Endothelial cell of umbilical vein (primary cell): ENCODE data around the gene RPP40. TPM values are rescaled to one million over a fixed set of nuclear protein-coding genes. Genes with fewer than 3 reads are reported as not detected.

Experiments used
- BruUV-seq: library from RNA; stranded (reverse); fragments of 400-500 nt; replicated peaks from 2 replicates; lab custom pipeline; 2021; lab: Mats Ljungman, UMichigan
- CTCF ChIA-PET: fragments of 300-600, 350-600 bp; sonication (Branson Sonifier 250); formaldehyde crosslinking; loops from one replicate; lab custom pipeline; 2021; ENCODE audit warnings: antibody characterized with exemption, inconsistent platforms; lab: Charles Lee
- POLR2A ChIA-PET: fragments of 300-600, 350-600 bp; sonication (Branson Sonifier 250); formaldehyde crosslinking; loops from one replicate; lab custom pipeline; 2021; ENCODE audit warnings: antibody characterized with exemption, inconsistent platforms; lab: Charles Lee
- DNase-seq: peaks from one replicate; pipeline ENCODE4 v3.0.0-alpha.2; 2011; ENCODE audit warnings: low read depth, low spot score
- FAIRE-seq: peaks from 2 replicates; lab custom pipeline; 2011; peaks lifted over from hg19 to GRCh38; lab: Jason Lieb, UNC
- H2AFZ ChIP-seq: 2 replicates; pipeline ENCODE4 v1.6.0; 2012; ENCODE audit warnings: low read depth, low read length, control low read depth, inconsistent platforms
- H3K27ac ChIP-seq: 2 replicates; pipeline ENCODE4 v1.5.1; 2011; ENCODE audit warnings: low read depth, mild to moderate bottlenecking, control low read depth, low read length, moderate library complexity; ENCODE audit not compliant: insufficient read depth
- H3K27me3 ChIP-seq, 2 experiments: 2 replicates each; pipeline versions ENCODE4 v1.6.0 to v1.6.1; 2011; ENCODE audit warnings: low read length in 2 of 2, mixed read lengths in 1 of 2; ENCODE audit not compliant: control insufficient read depth in 2 of 2, insufficient read depth in 2 of 2
- H3K36me3 ChIP-seq, 2 experiments: 2 replicates in 1 of 2; 3 replicates in 1 of 2; pipeline ENCODE4 v1.5.1; 2011; ENCODE audit warnings: low read length in 2 of 2, mild to moderate bottlenecking in 1 of 2, moderate library complexity in 1 of 2; ENCODE audit not compliant: control insufficient read depth in 2 of 2, insufficient read depth in 2 of 2; ENCODE audit errors: extremely low read depth in 1 of 2
- H3K4me1 ChIP-seq: 3 replicates; pipeline ENCODE4 v1.5.1; 2011; ENCODE audit warnings: mild to moderate bottlenecking, low read length; ENCODE audit not compliant: control insufficient read depth, insufficient read depth; ENCODE audit errors: extremely low read depth
- H3K4me2 ChIP-seq: 2 replicates; pipeline ENCODE4 v1.6.1; 2011; ENCODE audit warnings: low read length, control low read depth, mixed read lengths; ENCODE audit not compliant: insufficient read depth
- H3K4me3 ChIP-seq, 3 experiments: fragments of 200-600 bp in 1 of 3; sonication (generic), shearing (Covaris generic) in 1 of 3; replicated peaks in 1 of 3; 2 replicates each; pipeline ENCODE4 v1.5.1; 2011 to 2016; ENCODE audit warnings: control low read depth in 3 of 3, low read length in 3 of 3, mild to moderate bottlenecking in 2 of 3, inconsistent platforms in 1 of 3, low read depth in 1 of 3, moderate library complexity in 1 of 3; ENCODE audit not compliant: insufficient read depth in 1 of 3
- H3K79me2 ChIP-seq: 2 replicates; pipeline ENCODE4 v1.6.0; 2012; ENCODE audit warnings: low read length, inconsistent platforms; ENCODE audit not compliant: control insufficient read depth, insufficient read depth
- H3K9ac ChIP-seq: replicated peaks from 2 replicates; pipeline ENCODE3; 2011; ENCODE audit warnings: low read length, control low read depth; ENCODE audit not compliant: insufficient read depth; ENCODE audit errors: extremely low read depth
- H3K9me1 ChIP-seq: replicated peaks from 3 replicates; pipeline ENCODE4 v1.6.0; 2011; ENCODE audit warnings: mild to moderate bottlenecking, low read length; ENCODE audit not compliant: control insufficient read depth, insufficient read depth; ENCODE audit errors: extremely low read depth
- H3K9me3 ChIP-seq: replicated peaks from 2 replicates; pipeline ENCODE4 v1.5.1; 2012; ENCODE audit warnings: low read length, inconsistent platforms; ENCODE audit not compliant: control insufficient read depth, insufficient read depth
- H4K20me1 ChIP-seq: replicated peaks from 2 replicates; pipeline ENCODE3; 2011; ENCODE audit warnings: mild to moderate bottlenecking, low read length; ENCODE audit not compliant: control insufficient read depth, insufficient read depth; ENCODE audit errors: extremely low read depth
- CTCF ChIP-seq, 2 donors: IDR thresholded peaks; 1 replicate in 1 of 2; 2 replicates in 1 of 2; pipeline ENCODE4 v1.5.1; 2011; ENCODE audit warnings: low read length in 2 of 2, mild to moderate bottlenecking in 2 of 2, moderate library complexity in 2 of 2, control low read depth in 1 of 2, inconsistent platforms in 1 of 2, low read depth in 1 of 2; ENCODE audit not compliant: insufficient read depth in 1 of 2; ENCODE audit errors: extremely low read depth in 1 of 2
- EZH2 ChIP-seq: IDR thresholded peaks from 2 replicates; pipeline ENCODE4 v1.6.1; 2012; ENCODE audit warnings: borderline replicate concordance, low read depth, mild to moderate bottlenecking, moderate library complexity, low read length, inconsistent platforms; ENCODE audit not compliant: severe bottlenecking
- FOS ChIP-seq: IDR thresholded peaks from 2 replicates; pipeline ENCODE4 v1.6.1; 2011; ENCODE audit warnings: mild to moderate bottlenecking, low read length, moderate library complexity, borderline replicate concordance; ENCODE audit not compliant: insufficient read depth
- GATA2 ChIP-seq: IDR thresholded peaks from 2 replicates; pipeline ENCODE4 v1.7.0; 2011; ENCODE audit warnings: low read depth, mild to moderate bottlenecking, moderate library complexity, mixed read lengths, low read length; ENCODE audit not compliant: insufficient read length, insufficient read depth
- JUN ChIP-seq: IDR thresholded peaks from 2 replicates; pipeline ENCODE4 v1.6.1; 2011; ENCODE audit warnings: borderline replicate concordance, low read depth; ENCODE audit not compliant: insufficient read length, insufficient read depth
- MYC ChIP-seq: IDR thresholded peaks from one replicate; pipeline ENCODE4 v1.6.1; 2011; ENCODE audit warnings: mild to moderate bottlenecking, low read depth, low read length
- POLR2A ChIP-seq: IDR thresholded peaks from 2 replicates; pipeline ENCODE4 v1.6.1; 2012; ENCODE audit warnings: low read depth, mild to moderate bottlenecking, control low read depth, low read length
- POLR2AphosphoS5 ChIP-seq: IDR thresholded peaks from 2 replicates; pipeline ENCODE4 v1.6.1; 2012; ENCODE audit warnings: low read depth, mild to moderate bottlenecking, control low read depth, low read length, moderate library complexity; ENCODE audit not compliant: insufficient read depth
- dilution Hi-C: fragments of 300-500 bp; cut with MboI; formaldehyde crosslinking; loops from one replicate; pipeline ENCODE4 v1.15.0; 2019; ENCODE audit warnings: low sequenced_read_pairs; ENCODE audit not compliant: extremely low pct_ligation_motif_present
- intact Hi-C: fragments of 100-400 bp; cut with micrococcal nuclease; formaldehyde crosslinking; loops from one replicate; pipeline ENCODE4 v1.10.0; 2022
- polyA plus RNA-seq, 4 experiments: library from polyadenylated mRNA; depleted of rRNA in 3 of 4; stranded (reverse) in 3 of 4; unstranded in 1 of 4; fragments of >200 nt; gene quantifications; 2 replicates each; pipeline versions ENCODE4 v1.2.1 to v1.2.3, GENCODE V29; 2011 to 2012; ENCODE audit warnings: missing spikeins in 1 of 4
- total RNA-seq: library from RNA; stranded (reverse); gene quantifications from 2 replicates; pipeline ENCODE4 v1.2.3, GENCODE V29; 2021
- TF ChIP-seq, protein P1 (sequence below): IDR thresholded peaks from 2 replicates; pipeline ENCODE4 v1.6.1; 2011; ENCODE audit not compliant: insufficient read depth, insufficient read length

The RPP40 gene
- total and polyA plus RNA-seq, 2 donors (not counting 3 experiments of a cell fraction or from before 2014, with no cell fraction given): 10.2 to 15.3 TPM

DNA sequence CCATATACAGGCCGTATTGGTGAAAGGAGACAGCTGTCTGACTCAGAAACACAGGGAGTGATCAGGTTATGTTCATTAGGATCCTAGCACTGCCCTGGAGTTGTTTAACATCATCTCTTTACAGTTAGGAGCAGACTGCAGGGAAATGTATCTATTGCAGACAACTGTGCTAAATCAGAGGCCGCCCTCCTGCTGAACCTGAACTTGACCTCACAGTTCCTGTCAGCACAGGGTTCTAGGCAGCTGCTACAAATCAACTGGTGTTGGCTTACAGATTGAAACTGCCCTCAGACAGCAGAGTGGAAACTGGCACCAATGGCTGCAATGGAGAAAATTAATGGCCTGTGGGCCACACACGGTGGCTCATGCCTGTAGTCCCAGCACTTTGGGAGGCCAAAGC is 3.7 kb upstream of the RPP40 start:
- Histone ChIP-seq H3K9me1 (no peaks in the 10 kb centered on the region), H3K36me3 (no peaks in the 10 kb centered on the region), H3K4me2 (no peak overlapping the region), H3K4me1 (peaks cover 10% of the 10 kb centered on the region), H2AFZ (no peak overlapping the region), H3K27me3 (no peaks in the 10 kb centered on the region), H3K79me2 (no peaks in the 10 kb centered on the region), H3K9ac (no peak overlapping the region), H3K9me3 (no peaks in the 10 kb centered on the region), H3K27ac (no peak overlapping the region), H4K20me1 (no peaks in the 10 kb centered on the region), H3K4me3 (no peak overlapping the region)
- no TSS peak for BruUV-seq
- FAIRE-seq (peak; percentile 60), DNase-seq (no peak)
- dilution Hi-C loops (no loop called here), intact Hi-C loops (no loop called here)
- ChIA-PET CTCF (no interaction called here), POLR2A (no interaction called here)
- TF ChIP-seq POLR2AphosphoS5 (no peak), GATA2 (no peak), FOS (no peak), CTCF (IDR thresholded peaks at IDR 0.05; ENCODE audit: extremely low read depth in 1 of 2, insufficient read depth in 1 of 2, low read depth in 1 of 2, low read length in 2 of 2) (no peak), EZH2 (no peak), JUN (no peak), POLR2A (no peak), MYC (no peak)
- TF ChIP-seq, protein P1, sequence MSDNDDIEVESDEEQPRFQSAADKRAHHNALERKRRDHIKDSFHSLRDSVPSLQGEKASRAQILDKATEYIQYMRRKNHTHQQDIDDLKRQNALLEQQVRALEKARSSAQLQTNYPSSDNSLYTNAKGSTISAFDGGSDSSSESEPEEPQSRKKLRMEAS: no peak
